Keratinocyte (primary cell): ENCODE data around the gene TYW1.
"Not testable (repeated sequence)": the region's sequence is repeated elsewhere in the genome, so short reads cannot be mapped to it uniquely, and the experiment has no call there.

Experiments
- CTCF ChIP-seq, 3 experiments: IDR thresholded peaks in 1 of 3; conservative IDR thresholded peaks in 1 of 3; optimal IDR thresholded peaks in 1 of 3; 2 replicates in 2 of 3; 3 replicates in 1 of 3; pipeline versions ENCODE3 to v1.5.1; 2011; ENCODE audit warnings: low read length in 3 of 3, mild to moderate bottlenecking in 3 of 3, moderate library complexity in 2 of 3, control low read depth in 1 of 3, inconsistent platforms in 1 of 3; ENCODE audit not compliant: insufficient read depth in 2 of 3; ENCODE audit errors: extremely low read depth in 1 of 3
- EZH2 ChIP-seq: IDR thresholded peaks from one replicate; pipeline ENCODE4 v1.6.1; 2012; ENCODE audit warnings: inconsistent platforms, mild to moderate bottlenecking, low read length, moderate library complexity

GRCh38 chr7:67120491-67120890 lies 123.9 kb downstream of the TYW1 start:
- TF ChIP-seq CTCF (optimal IDR thresholded peaks at IDR 0.05 in 1 of 3, IDR thresholded peaks at IDR 0.05 in 1 of 3, conservative IDR thresholded peaks at IDR 0.05 in 1 of 3; ENCODE audit: extremely low read depth in 1 of 3, insufficient read depth in 2 of 3, low read length in 3 of 3); EZH2: not testable (repeated sequence)
